ENCODE data around the gene INPP5D.

The INPP5D gene

DNA sequence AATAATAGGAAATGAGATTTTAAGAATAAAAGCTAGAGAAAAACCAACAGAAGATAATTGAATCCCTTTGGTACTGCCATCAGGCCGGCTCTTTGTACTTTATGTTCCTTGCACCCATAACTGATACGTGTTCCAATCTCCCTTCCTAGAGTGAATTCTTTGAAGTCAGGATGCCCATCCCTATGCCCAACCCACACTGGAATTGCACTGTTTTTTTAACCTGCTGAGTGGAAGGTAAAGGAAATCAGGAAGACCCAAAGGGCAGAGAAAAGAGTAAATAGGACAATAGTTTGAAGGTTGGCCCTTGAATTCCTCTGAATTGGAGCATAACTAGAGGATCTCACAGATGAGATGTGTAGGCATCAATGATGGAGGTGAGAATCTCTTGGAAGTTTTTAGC is 187.0 kb downstream of the INPP5D start:
- FAIRE-seq = no peak

DNA sequence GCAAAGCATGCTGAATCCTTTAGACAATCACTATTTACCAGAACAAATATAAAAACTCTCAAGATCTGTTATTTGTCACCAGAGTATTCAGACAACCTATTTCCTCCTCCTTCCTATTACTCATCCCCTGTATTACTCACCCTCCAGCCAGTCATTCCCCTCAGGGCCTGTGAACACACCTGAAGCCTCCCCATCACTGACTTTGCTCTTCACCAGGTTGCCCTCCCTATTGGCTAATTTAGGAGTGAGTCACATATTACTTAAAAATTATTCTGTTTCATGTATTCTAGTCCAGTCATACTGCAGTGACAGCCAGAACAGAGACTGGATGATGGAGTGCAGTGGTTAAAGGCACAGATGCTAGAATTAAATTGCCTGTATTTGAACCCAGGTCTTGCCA is 187.6 kb downstream of the INPP5D start:
- FAIRE-seq = no peak

DNA sequence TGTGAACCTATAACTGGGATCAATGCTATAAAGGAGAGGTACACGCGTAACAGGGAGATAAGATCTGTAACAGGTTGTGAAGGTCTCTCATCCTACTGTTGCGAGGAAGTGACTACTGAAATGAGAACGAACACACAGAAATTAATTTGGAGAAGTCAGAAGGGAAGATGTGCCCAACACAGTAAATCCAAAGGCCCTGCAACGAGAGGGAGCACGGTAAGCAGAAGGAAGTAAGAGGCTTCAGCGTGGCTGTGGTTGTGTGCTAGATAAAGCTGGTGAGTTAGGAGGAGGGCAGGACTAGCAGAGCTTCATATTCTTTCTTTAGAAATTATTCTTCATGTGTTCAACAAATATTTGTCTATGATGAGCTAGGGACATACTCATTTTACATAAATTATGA is 188.9 kb downstream of the INPP5D start:
- FAIRE-seq = no peak

DNA sequence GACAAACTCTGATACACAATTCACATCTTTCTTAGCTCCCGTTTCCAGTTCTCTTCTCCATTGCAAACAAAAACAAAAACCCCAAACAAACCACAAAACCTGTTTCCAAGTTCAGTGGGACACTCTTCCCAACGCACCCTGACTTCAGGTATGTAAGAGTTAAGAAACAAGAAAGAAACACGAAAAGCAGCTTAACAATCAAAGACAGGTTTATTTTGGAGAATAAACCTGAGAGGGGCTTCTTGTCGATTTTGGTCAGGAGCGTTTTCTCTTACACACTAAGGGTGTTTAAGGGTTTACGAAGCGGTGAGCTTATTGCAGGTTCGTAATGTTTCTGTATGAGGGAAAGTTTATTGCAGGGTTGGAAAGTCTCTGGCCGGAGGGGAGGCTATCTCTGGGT is 190.4 kb downstream of the INPP5D start:
- no peak for FAIRE-seq

DNA sequence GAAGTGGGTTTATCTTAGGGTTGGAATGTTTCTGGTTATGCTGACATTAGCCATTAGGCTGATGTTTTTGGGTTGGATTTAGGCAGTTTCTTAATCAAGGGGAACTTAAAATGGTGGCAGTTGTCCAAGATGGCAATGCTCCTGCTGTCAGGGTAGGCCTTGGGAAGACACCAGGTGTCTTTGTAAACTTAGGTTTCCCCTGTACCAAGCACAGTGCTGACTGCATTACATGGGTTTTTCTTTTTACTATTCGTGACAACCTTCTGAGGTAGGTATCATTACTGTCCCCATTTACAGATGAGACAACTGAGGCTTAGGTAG is 190.8 kb downstream of the INPP5D start:
- no peak for FAIRE-seq

DNA sequence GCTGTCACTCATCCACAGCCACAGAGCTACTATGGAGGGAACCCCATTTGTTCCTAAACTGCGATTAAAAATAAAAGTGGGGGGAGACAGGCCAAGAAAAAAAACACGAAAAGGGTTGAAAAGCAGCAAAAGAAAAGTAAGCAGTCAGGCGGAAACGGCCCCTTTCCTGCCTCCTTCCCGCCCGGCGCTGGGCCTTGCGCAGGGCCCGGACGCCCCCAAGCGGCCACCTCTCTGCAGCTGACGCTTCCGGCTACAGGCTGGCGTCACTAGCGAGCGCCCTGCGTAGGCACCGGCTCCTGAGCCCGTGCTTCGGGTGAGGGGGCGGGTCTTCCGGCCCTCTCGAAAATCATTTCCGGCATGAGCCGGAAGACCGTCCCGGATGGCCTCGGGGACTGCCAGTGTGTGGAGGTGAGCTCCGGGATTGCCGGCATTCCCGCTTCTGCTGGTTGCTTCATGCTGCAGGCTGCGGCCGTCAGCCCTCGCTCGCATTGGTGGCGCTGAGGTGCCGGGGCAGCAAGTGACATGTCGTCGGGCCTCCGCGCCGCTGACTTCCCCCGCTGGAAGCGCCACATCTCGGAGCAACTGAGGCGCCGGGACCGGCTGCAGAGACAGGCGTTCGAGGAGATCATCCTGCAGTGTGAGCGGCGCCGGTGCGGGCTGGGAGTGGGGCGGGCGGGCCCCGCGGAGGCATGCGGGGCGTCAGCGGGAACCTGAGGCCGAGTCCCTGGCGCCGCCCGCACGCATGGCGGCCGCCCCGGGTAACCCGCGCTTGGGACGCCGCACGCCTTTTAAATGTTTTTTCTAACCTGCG is 191.4 kb downstream of the INPP5D start, which contains the start of gene ATG16L1:
TSS of gene ATG16L1 (plus strand) at position 368 of the 811 bp plus-strand sequence. CDS start at position 523, 155 bp downstream.
- FAIRE-seq = no peak

DNA sequence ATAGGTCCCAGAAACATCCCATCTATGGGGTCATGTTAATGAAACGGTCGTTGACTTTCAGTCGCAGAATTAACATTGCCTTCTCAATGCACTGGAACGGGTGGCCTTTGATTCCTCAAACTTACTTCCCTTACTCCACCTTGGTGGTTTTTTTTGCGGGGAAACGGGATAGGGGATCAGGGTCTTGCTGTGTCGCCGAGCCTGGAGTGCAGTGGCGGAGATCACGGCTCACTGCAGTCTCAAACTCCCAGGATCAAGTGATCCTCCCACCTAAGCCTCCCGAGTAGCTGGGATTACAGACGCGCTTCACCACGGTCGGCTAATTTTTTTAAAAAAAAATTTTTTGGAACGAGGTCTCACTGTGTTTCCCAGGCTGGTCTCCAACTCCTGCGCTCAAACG is 192.1 kb downstream of the INPP5D start:
- no peak for FAIRE-seq

DNA sequence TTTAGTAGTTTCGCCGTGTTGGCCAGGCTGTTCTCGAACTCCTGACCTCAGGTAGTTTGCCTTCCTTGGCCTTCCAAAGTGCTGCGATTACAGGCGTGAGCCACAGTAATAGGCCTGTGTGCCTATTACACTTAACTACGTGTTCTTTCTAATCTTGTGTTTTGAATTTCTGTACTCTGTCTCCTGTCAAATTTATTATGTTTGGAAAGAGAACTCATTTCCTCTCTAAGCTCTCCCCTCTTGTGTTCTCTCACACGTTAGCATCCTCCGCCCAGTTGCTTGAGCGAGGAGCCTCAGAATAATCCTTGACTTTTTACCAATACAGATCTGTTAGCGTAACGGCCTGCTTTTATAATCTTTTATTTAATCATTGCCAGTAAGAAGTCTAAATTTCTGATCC is 195.0 kb downstream of the INPP5D start:
- no peak for FAIRE-seq

DNA sequence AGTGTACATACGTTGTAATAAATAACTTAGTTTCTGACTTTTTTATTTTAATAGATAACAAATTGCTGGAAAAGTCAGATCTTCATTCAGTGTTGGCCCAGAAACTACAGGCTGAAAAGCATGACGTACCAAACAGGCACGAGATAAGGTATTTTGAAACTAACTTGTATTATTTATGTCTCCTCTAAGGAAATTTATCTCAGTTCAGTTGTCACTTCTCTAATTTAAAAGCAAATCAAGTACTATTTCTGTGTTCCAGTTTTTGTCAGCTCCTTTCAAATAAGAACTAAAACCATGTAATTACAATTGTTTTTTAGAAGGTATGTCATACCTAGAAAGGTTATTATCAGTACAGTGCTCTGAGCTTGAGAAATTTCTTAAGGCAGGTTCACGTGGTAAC is 195.9 kb downstream of the INPP5D start:
- no peak for FAIRE-seq

Measured in islet of Langerhans (tissue), 1 donor.